Measurements from ENCODE around the gene XBP1.
"Not testable (repeated sequence)": the region's sequence is repeated elsewhere in the genome, so short reads cannot be mapped to it uniquely, and the experiment has no call there.

The XBP1 gene

GRCh38 chr22:28793976-28794584 is 6.3 kb downstream of the XBP1 start:
- no peak for DNase-seq (ENCODE audit: low read depth in 2 of 2, low spot score in 1 of 2)

DNA sequence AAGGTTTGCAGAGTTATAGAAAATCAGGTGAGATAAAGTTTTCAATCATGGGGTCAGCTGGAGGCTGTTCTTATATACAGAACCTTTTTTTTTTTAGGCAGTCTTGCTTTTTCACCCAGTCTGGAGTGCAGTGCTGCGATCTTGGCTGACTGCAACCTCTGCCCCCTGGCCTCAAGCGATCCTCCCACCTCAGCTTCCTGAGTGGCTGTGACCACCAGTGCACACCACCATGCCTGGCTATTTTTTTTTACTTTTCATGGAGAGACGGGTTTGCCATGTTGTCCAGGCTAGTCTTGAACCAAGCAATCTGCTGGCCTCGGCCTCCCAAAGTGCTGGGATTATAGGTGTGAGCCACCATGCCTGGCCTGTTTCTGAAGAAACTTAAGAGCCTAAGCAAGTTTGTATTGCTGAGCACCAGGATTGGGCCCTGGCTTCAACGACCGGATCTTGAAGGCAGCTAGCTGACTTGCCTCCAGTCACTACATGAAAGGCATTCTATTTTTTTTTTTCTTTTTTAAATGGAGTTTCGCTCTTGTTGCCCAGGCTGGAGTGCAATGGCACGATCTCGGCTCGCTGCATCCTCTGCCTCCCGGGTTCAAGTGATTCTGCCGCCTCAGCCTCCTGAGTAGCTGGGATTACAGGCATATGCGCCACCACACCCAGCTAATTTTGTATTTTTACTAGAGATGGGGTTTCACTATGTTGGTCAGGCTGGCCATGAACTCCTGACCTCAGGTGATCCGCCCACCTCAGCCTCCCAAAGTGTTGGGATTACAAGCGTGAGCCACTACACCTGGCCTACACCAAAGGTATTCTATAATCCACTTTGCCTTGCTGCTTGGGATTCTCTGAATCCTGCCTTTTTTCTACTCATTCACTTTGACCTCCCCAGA is 7.6 kb downstream of the XBP1 start:
- DNase-seq (ENCODE audit: low read depth in 2 of 2, low spot score in 1 of 2): no peak

DNA sequence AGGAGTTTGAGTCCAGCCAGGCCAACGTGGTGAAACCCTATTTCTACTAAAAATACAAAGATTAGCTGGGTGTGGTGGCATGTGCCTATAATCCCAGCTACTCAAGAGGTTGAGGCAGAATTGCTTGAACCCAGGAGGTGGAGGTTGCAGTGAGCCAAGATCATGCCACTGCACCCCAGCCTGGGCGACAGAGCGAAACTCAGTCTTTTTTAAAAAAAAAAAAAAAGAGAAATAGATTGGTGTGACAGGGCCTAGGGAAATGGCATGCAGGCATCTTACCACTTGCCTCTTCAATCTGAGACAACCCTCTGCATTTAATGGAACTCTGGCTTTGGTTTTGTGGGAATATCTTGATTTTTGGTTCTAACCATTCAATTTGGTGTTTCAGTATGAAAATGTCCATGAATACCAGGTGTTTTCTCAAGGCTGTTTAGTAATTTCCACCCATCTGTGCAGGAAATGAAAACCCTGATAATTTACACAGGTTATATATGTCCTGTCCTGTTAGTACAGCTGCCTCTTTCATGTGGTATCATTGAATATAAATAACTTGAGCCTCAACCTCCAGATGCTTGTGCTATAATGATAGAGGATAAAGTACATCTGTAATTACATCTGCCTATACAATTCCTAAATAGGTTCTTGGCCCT is 8.4 kb downstream of the XBP1 start:
- no peak for DNase-seq (ENCODE audit: low read depth in 2 of 2, low spot score in 1 of 2)

- no peak for DNase-seq (ENCODE audit: low read depth in 2 of 2, low spot score in 1 of 2)
Measured at GRCh38 chr22:28791124-28791523, 9.2 kb downstream of the XBP1 start.

GRCh38 chr22:28788601-28789000 is 11.8 kb downstream of the XBP1 start:
- no peak for DNase-seq (ENCODE audit: low read depth in 2 of 2, low spot score in 1 of 2)

GRCh38 chr22:28783786-28784671 is 16.3 kb downstream of the XBP1 start:
- DNase-seq (ENCODE audit: low read depth in 2 of 2, low spot score in 1 of 2): no peak

GRCh38 chr22:28780296-28780695 is 20.1 kb downstream of the XBP1 start:
- no peak for DNase-seq (ENCODE audit: low read depth in 2 of 2, low spot score in 1 of 2)

- DNase-seq (ENCODE audit: low read depth in 2 of 2, low spot score in 1 of 2): no peak
Measured at GRCh38 chr22:28779833-28780232, 20.5 kb downstream of the XBP1 start.

DNA sequence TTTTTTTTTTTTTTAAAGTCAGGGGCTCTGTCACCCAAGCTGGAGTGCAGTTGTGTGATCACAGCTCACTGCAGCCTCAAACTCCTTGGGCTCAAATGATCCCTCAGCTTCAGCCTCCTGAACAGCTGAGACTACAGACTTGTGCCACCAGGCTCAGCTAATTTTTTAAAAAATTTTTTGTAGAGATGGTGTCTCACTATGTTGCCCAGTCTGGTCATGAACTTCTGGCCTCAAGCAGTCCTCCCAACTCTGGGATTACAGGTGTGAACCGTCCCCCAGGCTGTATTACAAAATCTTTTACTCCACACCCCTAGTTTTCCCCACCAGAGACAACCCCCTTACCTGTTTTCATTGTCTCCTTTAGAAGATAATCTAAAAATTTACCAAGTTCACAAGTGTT is 26.0 kb downstream of the XBP1 start:
- DNase-seq (ENCODE audit: low read depth in 2 of 2, low spot score in 1 of 2): no peak

DNA sequence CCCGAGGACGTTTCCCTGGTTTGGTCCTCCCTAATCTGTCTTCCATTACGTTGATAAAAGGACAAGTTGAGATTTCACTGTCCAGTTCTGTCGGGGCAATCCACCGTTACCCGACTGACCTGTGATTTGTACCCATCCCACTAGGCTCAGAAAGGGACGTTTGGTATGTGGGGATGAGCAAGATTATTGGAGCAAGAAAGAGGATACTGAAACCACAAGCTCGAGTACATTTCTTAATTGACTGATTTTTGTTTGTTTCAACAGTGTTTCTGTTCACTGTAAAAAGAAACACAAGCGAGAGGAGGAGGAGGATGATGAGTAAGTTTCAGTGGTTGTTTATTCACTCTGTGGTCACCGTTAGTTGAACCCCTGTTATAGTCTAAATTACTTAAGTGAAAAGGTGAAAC is 26.9 kb downstream of the XBP1 start:
- DNase-seq (ENCODE audit: low read depth in 2 of 2, low spot score in 1 of 2): no peak

DNA sequence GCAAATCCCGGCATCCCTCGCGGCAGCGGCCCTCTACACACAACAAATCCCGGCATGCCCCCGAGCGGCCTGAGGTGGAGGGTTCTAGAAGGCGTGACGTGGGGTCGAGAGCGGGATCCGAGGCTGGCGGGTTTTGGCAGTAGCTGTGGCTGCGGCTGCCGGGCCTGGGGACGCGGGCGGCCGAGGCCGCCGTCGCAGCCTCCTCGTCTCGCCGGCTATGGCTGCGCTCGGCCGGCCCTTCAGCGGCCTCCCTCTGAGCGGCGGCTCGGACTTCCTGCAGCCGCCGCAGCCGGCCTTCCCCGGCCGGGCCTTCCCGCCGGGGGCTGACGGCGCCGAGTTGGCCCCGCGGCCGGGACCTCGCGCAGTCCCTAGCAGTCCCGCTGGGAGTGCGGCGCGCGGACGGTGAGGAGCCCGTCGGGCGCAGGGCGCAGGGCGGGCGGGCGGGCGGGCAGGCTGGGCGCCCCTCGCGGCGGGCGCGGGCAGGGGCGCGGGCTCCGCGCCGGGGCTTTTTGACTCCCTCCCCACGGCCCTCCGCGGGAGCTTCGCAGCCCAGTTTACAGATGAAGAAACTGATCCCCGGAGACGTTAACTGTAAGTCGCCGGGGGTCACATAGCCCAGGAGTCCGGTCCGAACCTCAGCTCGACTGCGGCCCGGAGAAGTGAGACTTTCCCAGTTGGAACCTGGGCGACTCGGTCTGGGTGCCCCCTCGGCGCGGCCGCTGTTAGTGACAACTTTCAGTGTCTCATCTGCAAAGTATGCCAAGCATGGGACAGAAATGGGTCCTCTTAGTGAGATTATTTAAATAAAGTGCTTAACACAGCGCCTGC is 27.5 kb downstream of the XBP1 start, which contains the start of gene CCDC117:
CCDC117 (plus strand) TSS at position 63 of the 828 bp plus-strand sequence; CDS start at position 218, 155 bp downstream.
- DNase-seq (ENCODE audit: low read depth in 2 of 2, low spot score in 1 of 2): peak; percentile 80 to 86

DNA sequence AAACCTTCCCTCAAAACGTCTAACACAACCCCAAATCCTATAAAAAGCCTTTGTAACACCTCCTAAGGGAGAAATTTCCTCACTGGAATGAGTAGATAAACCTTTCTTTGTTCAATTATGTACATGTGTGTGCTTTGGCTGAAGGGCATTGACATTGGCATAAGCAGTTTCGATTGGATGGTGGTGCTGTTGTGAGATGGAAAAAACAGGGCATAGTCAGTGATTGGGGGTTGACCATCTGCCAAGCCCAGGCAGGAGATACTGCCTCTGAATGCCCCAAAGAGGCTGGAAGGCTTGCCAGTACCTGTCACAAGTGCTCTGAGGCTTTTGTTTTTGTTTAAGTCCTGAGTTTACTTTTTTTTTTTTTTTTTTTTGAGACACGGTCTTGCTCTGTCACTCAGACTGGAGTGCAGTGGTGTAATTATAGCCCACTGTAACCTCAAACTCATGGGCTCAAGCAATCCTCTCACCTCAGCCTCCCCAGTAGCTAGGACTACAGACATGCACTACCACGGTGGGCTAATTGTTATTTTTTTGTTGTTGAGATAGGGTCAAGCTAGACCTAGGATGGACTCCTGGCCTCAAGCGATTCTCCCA is 29.1 kb downstream of the XBP1 start:
- no peak for DNase-seq (ENCODE audit: low read depth in 2 of 2, low spot score in 1 of 2)

GRCh38 chr22:28769394-28770085 is 30.8 kb downstream of the XBP1 start:
- DNase-seq (ENCODE audit: low read depth in 2 of 2, low spot score in 1 of 2): no peak

DNA sequence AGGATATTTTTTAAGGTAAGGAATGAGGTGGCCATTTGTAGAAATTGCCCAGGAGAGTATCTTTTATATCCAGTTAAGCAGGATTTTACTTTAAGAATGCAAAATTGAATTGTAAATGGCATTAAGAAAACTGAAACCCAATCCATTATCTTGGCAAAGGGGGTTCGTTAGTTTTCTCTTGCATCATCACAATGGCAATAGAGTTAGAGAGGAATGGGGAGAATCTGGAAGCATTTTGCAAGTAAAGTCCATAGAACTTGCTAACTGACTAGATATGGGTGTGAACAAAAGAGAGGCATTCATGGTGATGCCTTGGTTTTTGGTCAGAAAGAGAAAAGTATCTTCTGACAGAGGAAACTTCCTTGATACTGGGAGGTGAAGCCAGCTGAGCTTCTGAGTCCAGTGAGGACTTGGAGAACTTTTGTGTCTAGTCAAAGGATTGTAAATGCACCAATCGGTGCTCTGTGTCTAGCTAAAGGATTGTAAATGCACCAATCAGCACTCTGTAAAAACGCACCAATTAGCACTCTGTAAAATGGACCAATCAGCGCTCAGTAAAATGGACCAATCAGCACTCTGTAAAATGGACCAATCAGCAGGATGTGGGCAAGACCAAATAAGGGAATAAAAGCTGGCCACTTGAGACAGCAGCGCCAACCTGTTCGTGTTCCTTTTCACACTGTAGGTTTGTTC is 31.5 kb downstream of the XBP1 start:
- no peak for DNase-seq (ENCODE audit: low read depth in 2 of 2, low spot score in 1 of 2)

DNA sequence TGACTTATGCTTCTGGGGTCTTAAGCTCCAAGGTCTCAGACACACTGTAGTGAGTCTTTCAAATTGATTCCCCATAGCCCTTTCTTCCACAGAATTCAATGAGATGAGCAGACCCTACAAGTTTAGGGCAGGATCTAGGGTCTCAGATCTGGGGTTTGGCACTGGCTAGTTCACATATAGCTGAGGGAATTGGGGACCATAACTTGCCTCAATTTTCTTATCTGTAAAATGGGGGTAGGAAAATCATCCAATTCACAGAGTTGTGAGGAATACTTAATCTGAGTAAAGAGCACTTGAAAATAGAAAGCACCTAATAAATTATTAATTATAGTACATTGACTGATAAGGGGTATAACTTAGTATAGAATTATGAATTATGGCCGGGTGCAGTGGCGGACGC is 33.7 kb downstream of the XBP1 start:
- no peak for DNase-seq (ENCODE audit: low read depth in 2 of 2, low spot score in 1 of 2)

DNA sequence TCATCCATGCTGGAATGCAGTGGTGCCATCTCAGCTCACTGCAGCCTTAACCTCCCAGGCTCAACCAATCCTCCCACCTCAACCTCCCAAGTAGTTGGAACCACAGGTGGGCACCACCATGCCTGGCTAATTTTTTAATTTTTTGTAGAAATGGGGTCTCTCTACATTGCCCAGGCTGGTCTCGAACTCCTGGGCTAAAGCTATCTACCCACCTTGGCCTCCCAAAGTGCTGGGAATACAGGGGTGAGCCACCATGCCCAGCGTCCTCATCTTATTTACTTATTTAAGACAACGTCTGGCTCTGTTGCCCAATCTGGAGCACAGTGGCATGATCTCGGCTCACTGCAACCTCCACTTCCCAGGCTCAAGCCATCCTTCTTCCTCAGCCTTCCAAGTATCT is 38.4 kb downstream of the XBP1 start:
- DNase-seq (ENCODE audit: low read depth in 2 of 2, low spot score in 1 of 2): not testable (repeated sequence)

DNA sequence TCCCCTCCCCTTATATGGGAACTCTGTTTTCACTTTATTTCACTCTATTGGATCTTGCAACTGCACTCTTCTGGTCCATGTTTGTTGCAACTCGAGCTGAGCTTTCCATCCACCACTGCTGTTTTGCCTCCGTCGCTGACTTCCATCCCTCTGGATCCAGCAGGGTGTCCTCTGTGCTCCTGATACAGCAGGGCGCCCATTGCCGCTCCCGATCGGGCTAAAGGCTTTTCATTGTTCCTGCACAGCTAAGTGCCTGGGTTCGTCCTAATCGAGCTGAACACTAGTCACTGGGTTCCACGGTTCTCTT is 39.0 kb downstream of the XBP1 start:
- no peak for DNase-seq (ENCODE audit: low read depth in 2 of 2, low spot score in 1 of 2)

DNA sequence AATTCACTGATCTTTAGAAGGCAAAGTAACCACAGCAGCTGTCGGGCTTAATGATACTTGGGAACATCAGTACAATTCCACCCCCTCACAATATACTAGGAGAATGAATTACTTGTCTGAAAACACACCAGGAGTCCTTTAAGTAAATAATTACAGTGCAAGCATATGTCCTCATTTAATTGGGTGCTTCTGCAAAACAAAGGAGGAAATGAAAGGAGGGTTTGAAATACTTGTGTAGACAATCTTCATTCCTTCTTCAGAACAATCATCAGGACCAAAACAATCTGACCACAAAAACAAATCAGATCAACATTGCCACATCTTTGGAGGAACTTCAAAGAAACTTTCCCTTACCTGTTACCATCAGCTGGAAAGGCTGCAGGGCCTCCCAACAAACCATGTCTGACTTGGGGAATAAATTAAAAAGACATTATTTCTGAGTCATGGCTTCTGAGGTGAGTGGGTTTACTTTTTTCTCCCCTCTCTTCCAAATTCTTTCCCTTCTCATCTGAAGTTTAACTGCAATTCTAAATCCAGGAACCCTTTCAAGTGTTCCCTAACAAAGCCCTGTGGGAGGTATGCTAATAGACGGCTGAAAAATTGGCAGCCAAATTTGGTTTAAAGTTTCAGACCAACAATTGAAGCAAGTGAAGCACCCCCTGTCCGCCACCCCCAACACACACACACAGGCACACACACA is 40.4 kb downstream of the XBP1 start:
- DNase-seq (ENCODE audit: low read depth in 2 of 2, low spot score in 1 of 2): no peak
